Kasumi-1 (cell line): ENCODE data around the gene MED29.
"Not testable (repeated sequence)": the region's sequence is repeated elsewhere in the genome, so short reads cannot be mapped to it uniquely, and the experiment has no call there.

ENCODE experiments used
- DNase-seq, 2 experiments: peaks; one replicate each; lab custom pipeline; 2025; lab: John Stamatoyannopoulos, UW

The MED29 gene

DNA sequence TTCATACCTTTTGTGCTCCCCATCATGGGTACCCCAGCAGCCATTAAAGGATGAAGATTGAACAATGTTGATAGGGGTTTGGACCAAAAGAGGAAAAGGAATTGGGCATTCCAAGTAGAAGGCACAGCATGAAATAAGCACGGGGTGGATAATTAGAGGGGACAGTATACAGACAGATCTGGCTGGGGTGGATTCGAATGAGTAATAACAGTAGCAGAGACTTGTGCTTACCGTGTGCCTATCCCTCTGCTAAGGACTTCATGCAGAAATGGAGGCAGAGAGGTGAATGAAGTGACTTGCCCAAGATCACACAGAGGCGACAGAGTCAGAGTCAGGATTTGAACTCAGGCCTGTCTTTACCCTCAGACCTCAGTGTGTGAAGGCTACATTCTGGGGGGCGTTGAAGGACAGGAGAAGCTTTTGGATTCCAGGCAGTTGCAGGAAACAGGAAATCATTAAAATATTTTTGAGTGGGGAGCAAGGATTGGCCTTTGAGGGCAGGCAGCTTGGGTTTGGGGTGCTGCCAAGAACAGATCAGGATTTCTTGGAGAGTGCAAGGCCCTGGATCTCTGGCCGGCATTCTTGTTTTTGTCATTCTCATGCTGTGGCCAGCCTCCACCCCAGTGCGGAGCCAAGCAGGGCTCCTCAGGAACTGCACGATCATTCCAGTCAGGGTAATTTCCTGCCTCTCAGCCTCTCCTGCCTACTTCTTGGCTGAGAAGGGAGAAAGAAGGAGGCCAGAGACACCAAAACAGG is 19.0 kb upstream of the MED29 start:
- no peak for DNase-seq

DNA sequence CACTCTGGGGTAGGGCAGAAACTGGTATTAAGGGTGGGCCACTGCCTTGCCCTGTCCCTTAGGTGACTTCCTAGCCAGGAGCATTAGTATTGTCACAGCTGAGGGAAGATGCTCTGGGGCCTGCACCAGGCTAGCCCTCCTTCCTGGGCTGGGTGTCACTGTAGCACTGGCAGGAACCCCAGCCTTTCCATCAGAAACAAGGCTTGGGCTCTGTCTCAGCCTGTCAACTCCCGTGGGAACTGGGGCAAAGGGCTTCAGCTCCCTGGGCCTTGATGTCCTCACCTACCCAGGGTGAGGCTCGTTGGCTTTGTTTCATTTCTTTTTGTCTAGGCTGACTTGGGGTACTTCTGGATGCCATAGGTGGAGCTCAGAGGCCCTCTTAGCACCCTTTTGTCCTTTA is 18.2 kb upstream of the MED29 start:
- no peak for DNase-seq

DNA sequence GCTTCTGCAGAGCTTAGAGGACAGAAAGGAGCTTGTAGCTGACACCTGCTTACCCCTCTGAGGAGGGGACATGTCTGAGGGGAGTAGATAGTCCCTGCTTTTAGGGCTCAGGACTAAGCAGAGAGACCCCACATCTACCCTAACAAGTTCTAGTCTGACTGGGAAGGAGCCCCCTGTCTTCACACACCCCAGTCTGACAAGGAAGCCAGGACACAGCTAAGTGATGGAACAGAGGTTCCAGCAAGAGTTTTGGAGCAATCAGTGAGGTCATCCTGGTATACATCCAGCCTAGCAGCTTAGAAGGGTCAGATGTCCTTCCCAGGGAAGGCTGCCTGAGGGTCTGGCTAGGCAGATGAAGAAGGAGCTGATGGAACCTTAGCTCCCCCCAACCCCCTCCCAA is 15.2 kb upstream of the MED29 start:
- no peak for DNase-seq

DNA sequence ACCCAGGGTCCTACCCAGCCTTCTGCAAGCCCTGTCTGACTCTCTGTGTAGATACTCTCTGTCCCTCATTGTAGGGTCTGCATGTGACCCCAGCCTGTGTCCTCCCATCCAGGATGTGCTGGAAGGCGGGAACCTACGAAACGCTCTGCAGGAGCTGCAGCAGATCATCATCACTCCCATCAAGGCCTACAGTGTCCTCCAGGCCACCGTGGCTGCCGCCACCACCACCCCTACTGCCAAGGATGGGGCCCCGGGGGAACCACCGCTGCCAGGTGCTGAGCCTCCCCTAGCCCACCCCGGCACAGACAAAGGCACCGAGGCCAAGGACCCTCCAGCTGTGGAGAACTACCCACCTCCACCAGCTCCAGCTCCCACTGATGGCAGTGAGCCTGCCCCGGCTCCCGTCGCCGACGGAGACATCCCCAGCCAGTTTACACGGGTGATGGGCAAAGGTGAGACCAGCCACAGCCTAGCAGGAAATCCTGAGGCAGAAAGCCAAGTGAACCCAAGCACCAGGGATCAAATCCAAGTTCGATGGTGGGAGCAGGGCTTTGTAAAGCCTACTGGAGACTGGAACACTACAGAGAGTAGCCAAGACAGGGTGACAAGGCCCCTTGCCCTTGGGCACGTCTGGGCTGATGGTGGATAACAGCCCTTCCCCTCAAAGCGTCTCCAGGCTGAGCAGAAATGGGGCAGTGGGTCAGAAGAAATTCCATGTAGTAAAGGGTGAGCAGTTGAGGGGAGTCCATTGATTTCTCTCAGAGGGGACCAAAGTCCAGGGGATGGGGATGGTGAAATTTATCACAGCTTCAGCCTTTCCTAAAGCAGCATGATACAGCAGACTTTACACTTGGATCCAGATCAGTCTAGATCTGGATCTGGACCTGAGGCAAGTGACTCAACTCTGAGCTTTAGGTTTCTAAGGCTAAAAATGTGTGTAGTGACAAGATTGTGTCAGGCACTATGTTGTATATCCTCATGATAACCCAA is 13.5 kb upstream of the MED29 start:
- DNase-seq, result no peak

DNA sequence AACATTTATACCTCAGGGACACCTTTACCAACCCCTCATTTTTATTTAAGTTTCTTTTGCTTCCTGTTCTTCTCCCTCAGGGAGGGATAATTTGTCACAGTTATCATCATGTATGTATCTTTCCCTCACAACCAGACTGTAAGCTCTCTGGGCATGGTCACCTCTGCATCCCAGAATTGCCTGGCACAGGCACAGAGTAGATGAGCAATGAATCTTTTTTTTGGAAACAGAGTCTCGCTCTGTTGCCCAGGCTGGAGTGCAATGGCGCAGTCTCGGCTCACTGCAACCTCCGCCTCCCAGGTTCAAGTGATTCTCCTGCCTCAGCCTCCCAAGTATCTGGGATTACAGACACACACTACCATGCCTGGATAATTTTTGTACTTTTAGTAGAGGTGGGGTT is 11.8 kb upstream of the MED29 start:
- DNase-seq, result not testable (repeated sequence)

DNA sequence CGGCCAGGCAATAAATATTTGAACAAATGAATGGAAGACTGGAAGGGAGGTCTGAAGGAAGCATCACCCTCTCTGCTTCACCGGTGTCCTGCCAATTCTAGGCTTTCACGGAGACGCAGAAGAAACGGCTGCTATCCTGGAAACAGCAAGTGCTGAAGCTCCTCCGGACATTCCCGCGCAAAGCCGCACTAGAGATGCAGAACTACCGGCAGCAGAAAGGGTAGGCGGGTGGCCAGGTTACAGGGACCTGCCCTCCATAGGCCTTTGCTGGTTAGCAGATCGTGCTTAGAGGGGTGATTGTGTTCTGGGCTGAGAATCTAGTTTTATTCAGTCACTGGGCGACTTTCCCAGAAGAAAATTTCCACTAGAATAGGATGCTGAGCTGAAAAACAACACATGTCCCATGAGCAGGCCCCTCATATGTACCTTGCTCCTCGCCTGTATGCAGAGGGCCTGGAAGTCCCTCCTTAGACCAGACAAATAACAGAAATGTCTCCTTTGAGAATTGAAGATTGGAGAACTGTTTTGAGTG is 11.2 kb upstream of the MED29 start:
- DNase-seq, result no peak

DNA sequence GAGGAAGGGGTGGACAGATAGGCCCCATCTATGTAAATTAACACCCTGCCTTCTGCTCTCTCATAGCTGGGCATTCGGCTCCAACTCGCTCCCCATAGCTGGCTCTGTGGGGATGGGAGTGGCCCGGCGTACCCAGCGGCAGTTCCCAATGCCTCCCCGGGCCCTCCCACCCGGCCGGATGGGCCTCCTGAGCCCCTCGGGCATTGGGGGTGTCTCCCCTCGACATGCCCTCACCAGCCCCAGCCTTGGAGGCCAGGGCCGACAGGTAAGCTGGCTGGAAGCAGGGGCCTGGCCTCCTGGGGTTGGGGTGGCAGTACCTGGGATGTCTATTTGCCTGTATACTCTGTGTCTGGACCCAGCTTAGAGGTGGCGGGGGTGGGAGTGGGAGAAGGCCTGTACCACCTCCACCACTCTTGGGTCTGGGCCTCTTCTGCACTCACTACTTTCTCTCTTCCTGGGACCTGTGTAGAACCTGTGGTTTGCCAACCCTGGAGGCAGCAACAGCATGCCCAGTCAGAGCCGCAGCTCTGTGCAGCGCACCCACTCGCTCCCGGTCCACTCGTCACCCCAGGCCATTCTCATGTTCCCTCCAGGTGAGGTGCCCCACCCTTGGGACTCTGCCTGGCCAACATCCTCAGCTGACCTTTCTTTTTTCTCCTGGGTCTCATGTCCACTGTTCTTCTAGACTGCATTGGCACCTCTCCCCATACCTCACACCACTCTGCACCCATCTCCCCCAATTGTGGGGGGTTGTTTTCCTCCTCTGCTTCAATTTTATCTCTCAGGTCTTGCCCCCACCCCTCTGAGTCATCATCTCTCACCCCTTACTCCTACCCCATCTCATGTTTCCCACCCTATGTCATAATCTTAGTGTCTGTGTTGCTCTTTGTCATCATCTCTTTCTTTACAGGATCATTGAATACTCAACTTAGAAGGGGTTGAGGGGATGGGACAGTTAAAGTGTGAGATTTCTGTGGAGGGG is 10.4 kb upstream of the MED29 start:
- DNase-seq, result no peak

DNA sequence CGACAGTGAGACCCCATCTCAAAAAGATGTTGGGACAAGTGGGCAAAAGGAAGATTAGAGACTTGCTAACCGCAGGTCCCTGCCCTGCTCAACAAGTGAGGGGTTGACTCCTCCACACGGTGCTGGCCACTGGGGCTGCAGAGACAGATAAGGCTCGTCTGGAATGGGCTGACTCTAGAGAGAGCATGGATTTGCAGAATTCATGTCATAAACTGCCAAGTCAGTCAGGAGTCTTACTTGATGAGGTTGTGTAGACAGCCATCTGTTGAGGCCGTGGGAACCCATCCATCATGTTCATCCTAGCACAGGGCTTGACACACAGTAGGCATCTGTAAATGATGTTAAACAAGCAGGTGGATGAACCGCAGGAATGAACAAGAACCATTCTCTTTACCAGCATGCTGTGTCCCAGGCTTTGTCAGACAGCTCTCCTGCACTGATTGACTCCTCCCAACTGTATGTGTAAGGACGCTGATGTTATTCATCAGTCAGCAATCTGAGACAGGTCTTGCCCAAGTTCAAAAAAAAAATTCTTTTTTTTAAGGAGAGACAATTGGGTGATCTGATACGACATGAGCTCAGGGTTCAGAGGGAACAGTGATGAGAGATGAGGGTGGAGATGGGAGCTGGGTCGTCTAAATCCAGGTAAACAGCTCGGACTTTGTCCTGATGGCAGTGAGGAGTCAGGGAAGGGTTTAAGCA is 9.1 kb upstream of the MED29 start:
- DNase-seq, result no peak

DNA sequence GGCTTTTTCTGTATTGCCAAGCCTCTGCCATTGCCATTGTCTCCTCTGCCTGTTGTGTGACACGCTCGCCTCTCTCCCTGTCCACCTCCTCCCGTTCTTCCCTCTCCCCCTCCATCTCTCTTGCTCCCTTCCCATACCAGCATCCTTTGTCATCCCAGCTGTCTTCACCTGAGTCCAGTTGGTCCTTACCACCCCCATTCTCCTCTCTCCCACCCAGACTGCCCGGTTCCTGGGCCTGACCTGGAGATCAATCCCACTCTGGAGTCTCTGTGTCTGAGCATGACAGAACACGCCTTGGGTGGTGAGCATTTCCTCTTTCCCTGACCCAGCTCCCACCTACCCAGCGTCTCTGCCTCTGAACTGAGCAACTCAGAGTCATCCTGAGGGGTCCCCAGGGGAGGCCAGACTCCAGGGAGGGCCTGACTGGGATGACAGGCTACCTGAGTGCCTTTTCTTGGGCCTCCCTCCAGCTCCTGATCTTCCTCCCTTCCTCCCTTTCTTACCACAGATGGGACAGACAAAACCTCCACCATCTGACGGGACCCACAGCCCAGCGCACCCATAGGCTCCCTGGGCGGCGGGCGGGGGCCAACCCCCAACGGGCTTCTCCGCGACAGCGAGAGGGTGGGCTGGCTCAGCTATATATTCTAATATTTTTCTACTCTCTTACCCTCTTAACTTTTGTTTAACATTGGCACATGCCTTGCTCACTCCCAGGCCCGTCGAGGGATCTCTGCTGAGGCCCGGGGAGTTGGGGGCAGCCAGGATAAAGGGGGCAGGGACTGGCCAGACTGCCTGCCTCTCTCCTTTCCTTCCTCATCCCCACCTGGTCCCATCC is 8.0 kb upstream of the MED29 start:
- DNase-seq, result no peak

DNA sequence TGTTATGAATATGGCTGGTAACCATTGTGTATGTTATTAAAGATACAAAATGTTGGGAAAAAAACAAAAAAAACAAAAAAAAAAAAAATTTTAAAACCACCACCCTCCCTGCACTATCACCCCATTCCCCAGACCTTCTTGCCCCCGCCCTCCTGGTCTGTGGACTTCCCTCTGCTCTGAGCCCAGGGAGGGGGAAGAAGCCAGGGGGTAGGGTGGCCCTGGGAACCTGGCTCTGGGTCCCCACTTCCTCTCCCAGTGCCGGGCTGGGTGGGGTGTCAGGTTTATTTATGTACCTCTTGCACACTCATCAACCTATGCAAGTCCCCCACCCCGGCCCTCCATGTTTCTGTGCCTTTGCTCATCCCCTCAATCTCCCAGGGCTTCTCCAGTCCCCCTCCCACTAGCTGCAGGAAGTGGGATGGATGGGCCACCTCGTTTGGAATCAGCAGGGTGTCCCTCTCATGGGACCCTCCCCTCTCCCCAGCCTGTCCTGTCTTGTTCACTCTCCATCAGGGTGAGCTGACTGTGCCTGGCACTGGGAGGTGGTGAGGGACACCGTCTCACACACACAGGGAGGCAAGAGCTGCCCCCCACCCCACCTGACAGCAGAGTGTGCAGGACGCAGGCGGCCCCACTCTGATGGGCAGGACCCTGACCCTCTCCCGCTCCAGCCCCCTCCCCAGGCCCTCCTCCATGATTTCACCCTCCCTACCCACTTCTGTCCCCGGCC is 6.2 kb upstream of the MED29 start:
- DNase-seq, result no peak

DNA sequence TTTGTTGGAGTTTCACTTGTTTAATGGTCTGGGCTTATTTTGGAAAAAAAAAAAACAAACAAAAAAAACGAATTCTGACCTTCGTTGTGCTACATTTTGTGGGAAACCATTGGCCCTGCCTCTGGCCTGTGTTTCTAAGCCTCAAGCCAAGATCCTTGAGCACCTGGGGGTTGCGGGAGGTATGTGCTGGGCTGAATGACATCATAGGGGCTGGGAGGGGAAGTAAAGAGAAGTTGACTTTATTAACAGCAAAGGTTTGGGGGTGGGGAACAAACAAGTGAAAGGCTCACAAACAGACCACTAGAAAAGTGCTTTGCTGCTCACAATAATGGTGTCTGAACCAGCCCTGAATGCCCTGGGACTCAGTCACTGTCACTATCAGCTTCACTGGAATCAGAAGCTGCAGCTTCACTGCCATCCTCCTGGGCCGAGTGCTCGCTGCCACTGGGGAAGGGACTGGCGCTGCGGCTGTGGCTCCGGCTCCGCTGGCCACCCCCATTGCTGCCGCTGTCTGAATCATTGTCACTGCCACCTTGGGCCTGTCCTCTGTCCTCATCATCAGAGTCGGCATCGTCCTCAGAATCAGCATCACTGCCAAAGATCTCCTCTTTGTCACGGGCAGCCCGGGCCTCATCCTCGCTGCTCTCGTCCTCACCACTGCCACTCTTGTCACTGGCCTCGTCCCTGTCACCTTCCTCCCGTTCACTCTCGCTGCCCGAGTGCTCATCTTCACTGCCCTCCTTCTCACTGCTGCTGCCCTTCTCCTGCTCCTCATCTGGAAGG is 5.4 kb upstream of the MED29 start:
- no peak for DNase-seq

DNA sequence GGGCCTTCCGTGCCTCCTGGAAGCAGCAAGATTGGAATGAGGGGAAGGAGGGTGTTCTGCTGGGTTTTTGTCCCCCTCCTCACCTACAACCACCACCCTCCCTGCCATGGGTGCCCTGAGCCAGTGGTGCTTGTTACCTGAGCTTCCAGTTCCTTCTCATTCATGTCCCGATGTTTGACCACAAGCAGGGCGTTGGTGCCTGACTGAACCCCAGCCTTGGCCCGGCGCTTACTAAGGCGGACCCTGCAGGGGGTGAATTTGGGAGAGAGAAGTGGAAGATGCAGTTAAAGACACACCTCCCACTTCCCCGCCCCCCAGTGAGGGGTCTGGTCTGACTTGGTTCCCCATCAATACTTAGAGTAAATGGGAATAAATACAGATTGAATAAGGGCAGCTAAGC is 4.6 kb upstream of the MED29 start:
- DNase-seq, result no peak

DNA sequence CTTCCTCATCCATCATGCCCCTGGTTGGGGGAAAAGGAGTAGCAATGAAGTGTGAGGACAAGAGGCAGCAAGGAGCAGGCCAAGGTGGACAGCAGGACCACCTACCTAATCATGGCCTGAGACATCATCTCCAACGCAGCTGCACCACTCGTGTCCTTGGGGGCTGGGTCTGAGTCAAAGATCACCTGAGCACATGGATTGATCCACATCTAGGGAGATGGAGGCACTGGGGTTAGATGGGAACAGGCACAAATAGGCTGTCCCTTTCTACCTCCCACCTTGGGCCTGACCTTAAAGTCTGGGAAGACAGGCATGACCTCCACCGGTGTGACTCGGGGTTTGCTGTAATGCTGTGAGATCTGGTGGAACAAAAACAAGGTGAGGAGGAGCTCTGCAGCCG is 2.5 kb upstream of the MED29 start:
- no peak for DNase-seq

DNA sequence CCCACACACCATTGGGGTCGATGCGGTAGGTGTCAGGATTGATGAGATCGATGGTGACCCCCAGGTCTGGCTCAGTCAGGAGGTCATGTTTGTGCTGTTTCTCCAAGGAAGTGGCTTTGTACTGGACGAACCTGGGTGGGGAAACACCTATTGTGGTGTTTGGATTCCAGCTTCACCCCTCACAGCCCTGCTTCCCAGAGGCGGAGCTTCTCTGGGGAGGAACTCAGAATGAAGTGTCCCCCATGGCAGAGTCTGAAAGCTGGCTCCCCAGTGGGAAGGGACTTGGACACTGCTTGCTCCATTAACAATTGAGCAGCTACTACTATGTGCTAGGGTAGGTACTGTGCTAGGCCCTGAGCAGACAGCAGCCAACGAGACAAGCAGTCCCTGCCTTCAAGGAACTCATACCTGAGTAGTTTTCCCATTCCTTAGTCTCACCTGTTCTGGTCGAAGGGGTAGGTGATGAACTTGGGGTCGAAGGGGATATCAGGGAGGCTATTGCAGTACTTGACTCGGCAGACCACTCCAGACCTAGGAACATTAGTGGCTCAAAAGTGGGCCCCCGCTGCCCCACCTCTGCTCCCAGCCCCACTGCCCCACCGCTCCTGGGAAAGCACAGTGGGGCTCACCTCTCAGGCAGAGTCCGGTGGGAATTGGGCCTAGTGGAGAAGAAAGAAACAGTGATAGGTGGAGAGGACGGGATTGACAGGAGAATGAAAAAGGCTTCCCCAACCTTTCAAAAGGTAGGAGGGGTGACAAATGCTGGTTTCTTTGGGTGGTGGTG is 1.4 kb upstream of the MED29 start:
- DNase-seq, result no peak

DNA sequence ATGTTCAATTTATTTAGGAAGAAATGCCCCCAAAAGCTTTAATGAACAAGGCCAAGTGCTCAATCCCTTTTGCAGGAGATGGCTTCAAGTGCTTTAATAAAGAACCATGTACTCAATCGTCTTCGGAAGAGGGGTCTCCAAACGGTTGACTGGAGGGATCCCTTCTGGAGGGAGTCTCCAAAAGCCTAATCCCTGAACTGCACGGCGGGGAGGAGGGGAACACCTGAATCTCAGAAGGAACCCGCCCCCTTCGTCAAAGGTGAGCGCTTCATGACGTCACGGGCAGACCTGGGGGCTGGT is 777 bp upstream of the MED29 start:
- no peak for DNase-seq

DNA sequence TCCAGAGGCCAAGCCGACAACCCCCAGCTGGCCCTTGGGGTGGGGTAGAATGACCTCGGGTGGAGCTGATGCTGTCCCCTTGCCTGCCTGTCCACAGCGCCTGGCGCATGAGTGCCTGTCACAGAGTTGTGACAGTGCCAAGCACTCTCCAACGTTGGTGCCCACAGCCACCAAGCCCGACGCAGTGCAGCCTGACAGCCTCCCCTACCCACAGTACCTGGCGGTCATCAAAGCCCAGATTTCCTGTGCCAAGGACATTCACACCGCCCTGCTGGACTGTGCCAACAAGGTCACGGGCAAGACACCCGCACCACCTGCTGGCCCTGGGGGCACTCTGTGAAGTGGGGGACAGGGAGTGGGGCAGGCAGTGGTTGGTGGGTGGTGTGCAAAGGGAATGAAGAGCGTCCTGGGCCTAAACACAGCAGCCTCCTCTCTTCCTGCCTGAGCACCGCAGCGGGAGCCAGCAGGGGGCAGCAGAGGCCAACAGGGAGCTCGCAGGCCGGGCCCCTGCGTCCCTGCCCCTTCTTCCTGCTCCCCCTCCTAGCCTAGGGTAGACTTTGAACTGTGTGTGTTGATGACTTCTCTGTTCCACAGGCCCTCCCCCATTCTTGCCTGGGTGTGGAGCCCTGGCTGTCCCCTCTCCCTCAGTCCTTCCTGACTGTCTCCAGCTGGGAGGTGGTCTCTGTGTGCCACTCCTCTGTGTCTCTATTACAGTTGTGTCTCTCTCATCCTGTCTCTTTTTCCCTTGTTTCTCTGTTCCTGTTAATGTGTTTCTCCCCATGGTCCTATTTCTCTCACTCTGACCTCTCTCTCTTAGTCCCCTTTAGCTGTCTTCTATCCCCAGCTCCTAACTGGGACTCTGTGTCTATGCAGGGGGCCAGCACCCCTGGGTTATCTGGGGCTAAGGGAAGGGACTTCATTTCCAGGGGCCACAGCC is 6.5 kb downstream of the MED29 start:
- DNase-seq, result peak; percentile 94 to 96

DNA sequence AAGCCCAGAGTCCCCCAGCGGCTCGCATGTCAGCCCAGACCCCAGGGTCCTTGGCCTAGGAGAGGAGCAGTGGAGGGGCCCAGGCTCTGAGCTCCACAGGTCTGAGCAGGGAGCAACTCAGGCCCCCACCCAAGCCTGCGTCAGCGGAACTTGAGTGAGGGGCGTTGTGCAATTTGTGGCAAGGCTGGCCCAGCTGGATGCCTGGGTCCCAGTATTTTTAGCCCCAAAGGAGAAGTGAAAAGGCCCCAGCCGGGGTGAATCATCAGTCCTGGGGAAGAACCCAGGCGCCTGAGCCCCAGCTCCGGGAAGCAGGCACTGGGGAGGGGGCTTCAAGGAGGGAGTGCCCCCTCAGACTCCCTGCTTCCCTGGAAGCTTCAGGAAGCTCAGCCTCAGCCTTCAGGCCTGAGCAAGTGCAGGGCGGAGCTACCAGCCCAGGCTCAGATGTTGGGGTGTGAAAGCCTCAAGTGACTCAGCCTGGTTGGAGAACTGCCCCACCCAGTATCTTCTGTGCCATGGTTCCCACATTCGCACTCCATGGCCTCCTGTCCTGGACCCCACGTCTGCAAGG is 7.2 kb downstream of the MED29 start:
- DNase-seq, result peak; percentile 63 to 86
